ENCODE measurements around the gene PRPF4.

The PRPF4 gene

GRCh38 chr9:113328045-113328782 lies 52.8 kb downstream of the PRPF4 start:
- no peak overlapping the region for H3K4me3 ChIP-seq (ENCODE audit: severe bottlenecking)
- DNase-seq (ENCODE audit: low spot score) (no peak), ATAC-seq (ENCODE audit: low read depth) (no peak)
- no peaks in the 10 kb centered on the region for H3K27me3 ChIP-seq (ENCODE audit: insufficient read depth, poor library complexity, severe bottlenecking)
- H3K27ac ChIP-seq (ENCODE audit: poor library complexity, severe bottlenecking) = no peak overlapping the region
- H3K4me1 ChIP-seq (ENCODE audit: insufficient read depth, poor library complexity, severe bottlenecking) = no peaks in the 10 kb centered on the region
- no peak for TF ChIP-seq CTCF (IDR thresholded peaks at IDR 0.05; ENCODE audit: poor library complexity, severe bottlenecking)
- no peaks in the 10 kb centered on the region for H3K36me3 ChIP-seq (ENCODE audit: low read depth)
- H3K9me3 ChIP-seq (ENCODE audit: severe bottlenecking) = no peaks in the 10 kb centered on the region

- no peaks in the 10 kb centered on the region for H3K27me3 ChIP-seq (ENCODE audit: insufficient read depth, poor library complexity, severe bottlenecking)
- ATAC-seq (ENCODE audit: low read depth) (no peak), DNase-seq (ENCODE audit: low spot score) (no peak)
- no peak overlapping the region for H3K27ac ChIP-seq (ENCODE audit: poor library complexity, severe bottlenecking)
- TF ChIP-seq CTCF (IDR thresholded peaks at IDR 0.05; ENCODE audit: poor library complexity, severe bottlenecking) = no peak
- no peaks in the 10 kb centered on the region for H3K4me1 ChIP-seq (ENCODE audit: insufficient read depth, poor library complexity, severe bottlenecking)
- no peaks in the 10 kb centered on the region for H3K9me3 ChIP-seq (ENCODE audit: severe bottlenecking)
- H3K4me3 ChIP-seq (ENCODE audit: severe bottlenecking) = no peak overlapping the region
- no peaks in the 10 kb centered on the region for H3K36me3 ChIP-seq (ENCODE audit: low read depth)
These were observed 56.3 kb downstream of the PRPF4 start for GRCh38 chr9:113331780-113332179.

- no peaks in the 10 kb centered on the region for H3K27me3 ChIP-seq (ENCODE audit: insufficient read depth, poor library complexity, severe bottlenecking)
- TF ChIP-seq CTCF (IDR thresholded peaks at IDR 0.05; ENCODE audit: poor library complexity, severe bottlenecking) = no peak
These were observed 62.3 kb downstream of the PRPF4 start for GRCh38 chr9:113337714-113338113.

GRCh38 chr9:113340011-113340699 lies 64.7 kb downstream of the PRPF4 start, which contains the start of gene WDR31:
Gene WDR31 (minus strand): TSS chr9:113340275. CDS start chr9:113332022, 8,253 bp downstream.
- peak; percentile 10 for TF ChIP-seq CTCF (IDR thresholded peaks at IDR 0.05; ENCODE audit: poor library complexity, severe bottlenecking)
- no peaks in the 10 kb centered on the region for H3K27me3 ChIP-seq (ENCODE audit: insufficient read depth, poor library complexity, severe bottlenecking)
- H3K27ac ChIP-seq (ENCODE audit: poor library complexity, severe bottlenecking) = peak within 1 kb of the TSS; percentile 12
- no peaks in the 10 kb centered on the region for H3K36me3 ChIP-seq (ENCODE audit: low read depth)
- DNase-seq (ENCODE audit: low spot score) (peak; percentile 81), ATAC-seq (ENCODE audit: low read depth) (peak; percentile 96)
- H3K4me1 ChIP-seq (ENCODE audit: insufficient read depth, poor library complexity, severe bottlenecking) = peaks cover 12% of the 10 kb centered on the region
- no peaks in the 10 kb centered on the region for H3K9me3 ChIP-seq (ENCODE audit: severe bottlenecking)
- peak within 1 kb of the TSS; percentile 60 for H3K4me3 ChIP-seq (ENCODE audit: severe bottlenecking)

More at GRCh38 chr9:113337714-113338113, 62.3 kb downstream of the PRPF4 start:
- H3K4me3 ChIP-seq (ENCODE audit: severe bottlenecking) = no peak overlapping the region
- no peaks in the 10 kb centered on the region for H3K36me3 ChIP-seq (ENCODE audit: low read depth)
- no peak for DNase-seq (ENCODE audit: low spot score)
- no peak for ATAC-seq (ENCODE audit: low read depth)
- no peaks in the 10 kb centered on the region for H3K9me3 ChIP-seq (ENCODE audit: severe bottlenecking)
- no peak overlapping the region for H3K27ac ChIP-seq (ENCODE audit: poor library complexity, severe bottlenecking)
- peaks cover 12% of the 10 kb centered on the region for H3K4me1 ChIP-seq (ENCODE audit: insufficient read depth, poor library complexity, severe bottlenecking)
